Fibroblast of lung (primary cell): ENCODE measurements around the gene MXI1. TPM values are rescaled to one million over a fixed set of nuclear protein-coding genes. Genes with fewer than 3 reads are reported as not detected.

ENCODE experiments used
- DNase-seq, 2 donors: peaks; one replicate each; pipeline versions ENCODE4 v3.0.0 to v3.0.0-alpha.2; 2010; ENCODE audit warnings: low read depth in 2 of 2
- H2AFZ ChIP-seq: 2 replicates; pipeline ENCODE4 v1.5.1; 2012; ENCODE audit warnings: low read length, control low read depth, inconsistent platforms
- H3K27ac ChIP-seq: 2 replicates; pipeline ENCODE4 v1.5.1; 2011; ENCODE audit warnings: low read length, control low read depth; ENCODE audit not compliant: insufficient read depth
- H3K27me3 ChIP-seq: 2 replicates; pipeline ENCODE4 v1.5.1; 2011; ENCODE audit warnings: mild to moderate bottlenecking, low read length; ENCODE audit not compliant: control insufficient read depth, insufficient read depth
- H3K36me3 ChIP-seq: 2 replicates; pipeline ENCODE4 v1.5.1; 2011; ENCODE audit warnings: low read length; ENCODE audit not compliant: control insufficient read depth, insufficient read depth
- H3K4me1 ChIP-seq: 2 replicates; pipeline ENCODE4 v1.5.1; 2011; ENCODE audit warnings: low read length; ENCODE audit not compliant: control insufficient read depth, insufficient read depth; ENCODE audit errors: extremely low read depth
- H3K4me2 ChIP-seq: 2 replicates; pipeline ENCODE4 v1.5.1; 2011; ENCODE audit warnings: low read length, control low read depth; ENCODE audit not compliant: insufficient read depth; ENCODE audit errors: extremely low read depth
- H3K4me3 ChIP-seq, 4 experiments: fragments of 200-600 bp in 1 of 4; sonication (generic) in 1 of 4; replicated peaks in 1 of 4; 2 replicates each; pipeline ENCODE4 v1.5.1; 2011 to 2016; ENCODE audit warnings: low read length in 4 of 4, low read depth in 3 of 4, mild to moderate bottlenecking in 3 of 4, control low read depth in 2 of 4, inconsistent platforms in 1 of 4, mixed read lengths in 1 of 4; ENCODE audit not compliant: insufficient read depth in 1 of 4; ENCODE audit errors: control extremely low read depth in 1 of 4
- H3K79me2 ChIP-seq: 2 replicates; pipeline ENCODE4 v1.5.1; 2012; ENCODE audit warnings: mild to moderate bottlenecking, low read length, inconsistent platforms; ENCODE audit not compliant: control insufficient read depth, insufficient read depth
- H3K9ac ChIP-seq: 2 replicates; pipeline ENCODE4 v1.5.1; 2011; ENCODE audit warnings: mild to moderate bottlenecking, low read length, control low read depth; ENCODE audit not compliant: insufficient read depth
- H3K9me3 ChIP-seq: 2 replicates; pipeline ENCODE4 v1.5.1; 2012; ENCODE audit warnings: low read depth, low read length; ENCODE audit not compliant: control insufficient read depth, insufficient read depth
- H4K20me1 ChIP-seq: 2 replicates; pipeline ENCODE4 v1.5.1; 2011; ENCODE audit warnings: low read length; ENCODE audit not compliant: control insufficient read depth, insufficient read depth; ENCODE audit errors: extremely low read depth
- EZH2 ChIP-seq: IDR thresholded peaks from 2 replicates; pipeline ENCODE4 v1.5.1; 2012; ENCODE audit warnings: low read length, control low read depth, mild to moderate bottlenecking; ENCODE audit errors: missing control alignments
- polyA plus RNA-seq, 2 donors: library from polyadenylated mRNA; depleted of rRNA in 1 of 2; stranded (reverse) in 1 of 2; unstranded in 1 of 2; fragments of >200 nt; gene quantifications; 2 replicates each; pipeline ENCODE4 v1.2.1, GENCODE V29; 2011 to 2012; ENCODE audit warnings: missing spikeins in 1 of 2
- total RNA-seq: library from RNA; depleted of rRNA; stranded (reverse); fragments of >200 nt; gene quantifications from 2 replicates; pipeline ENCODE4 v1.2.1, GENCODE V29; 2014
- TF ChIP-seq, protein P1 (sequence below), 2 donors: IDR thresholded peaks in 1 of 2; conservative IDR thresholded peaks in 1 of 2; 1 replicate in 1 of 2; 2 replicates in 1 of 2; pipeline ENCODE4 v1.5.1; 2011 to 2012; ENCODE audit warnings: low read length in 2 of 2, control low read depth in 1 of 2, inconsistent platforms in 1 of 2, low read depth in 1 of 2, mild to moderate bottlenecking in 1 of 2

The MXI1 gene
- total and polyA plus RNA-seq, 2 donors (not counting 1 experiment from before 2014, with no cell fraction given): 18.7 to 40.1 TPM

GRCh38 chr10:110218632-110219031 lies 11.2 kb downstream of the MXI1 start:
- Histone ChIP-seq H3K9ac (no peak overlapping the region), H3K4me2 (no peak overlapping the region), H3K4me1 (peaks cover 6% of the 10 kb centered on the region), H3K79me2 (no peaks in the 10 kb centered on the region), H3K4me3 (no peak overlapping the region), H3K36me3 (no peaks in the 10 kb centered on the region), H3K9me3 (no peaks in the 10 kb centered on the region), H4K20me1 (no peaks in the 10 kb centered on the region), H2AFZ (no peak overlapping the region), H3K27me3 (peaks cover 2% of the 10 kb centered on the region), H3K27ac (no peak overlapping the region)
- TF ChIP-seq EZH2: no peak
- TF ChIP-seq, protein P1, sequence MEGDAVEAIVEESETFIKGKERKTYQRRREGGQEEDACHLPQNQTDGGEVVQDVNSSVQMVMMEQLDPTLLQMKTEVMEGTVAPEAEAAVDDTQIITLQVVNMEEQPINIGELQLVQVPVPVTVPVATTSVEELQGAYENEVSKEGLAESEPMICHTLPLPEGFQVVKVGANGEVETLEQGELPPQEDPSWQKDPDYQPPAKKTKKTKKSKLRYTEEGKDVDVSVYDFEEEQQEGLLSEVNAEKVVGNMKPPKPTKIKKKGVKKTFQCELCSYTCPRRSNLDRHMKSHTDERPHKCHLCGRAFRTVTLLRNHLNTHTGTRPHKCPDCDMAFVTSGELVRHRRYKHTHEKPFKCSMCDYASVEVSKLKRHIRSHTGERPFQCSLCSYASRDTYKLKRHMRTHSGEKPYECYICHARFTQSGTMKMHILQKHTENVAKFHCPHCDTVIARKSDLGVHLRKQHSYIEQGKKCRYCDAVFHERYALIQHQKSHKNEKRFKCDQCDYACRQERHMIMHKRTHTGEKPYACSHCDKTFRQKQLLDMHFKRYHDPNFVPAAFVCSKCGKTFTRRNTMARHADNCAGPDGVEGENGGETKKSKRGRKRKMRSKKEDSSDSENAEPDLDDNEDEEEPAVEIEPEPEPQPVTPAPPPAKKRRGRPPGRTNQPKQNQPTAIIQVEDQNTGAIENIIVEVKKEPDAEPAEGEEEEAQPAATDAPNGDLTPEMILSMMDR (conservative IDR thresholded peaks at IDR 0.05 in 1 of 2, IDR thresholded peaks at IDR 0.05 in 1 of 2; ENCODE audit: low read depth in 1 of 2, low read length in 2 of 2): no peak
- DNase-seq: no peak

DNA sequence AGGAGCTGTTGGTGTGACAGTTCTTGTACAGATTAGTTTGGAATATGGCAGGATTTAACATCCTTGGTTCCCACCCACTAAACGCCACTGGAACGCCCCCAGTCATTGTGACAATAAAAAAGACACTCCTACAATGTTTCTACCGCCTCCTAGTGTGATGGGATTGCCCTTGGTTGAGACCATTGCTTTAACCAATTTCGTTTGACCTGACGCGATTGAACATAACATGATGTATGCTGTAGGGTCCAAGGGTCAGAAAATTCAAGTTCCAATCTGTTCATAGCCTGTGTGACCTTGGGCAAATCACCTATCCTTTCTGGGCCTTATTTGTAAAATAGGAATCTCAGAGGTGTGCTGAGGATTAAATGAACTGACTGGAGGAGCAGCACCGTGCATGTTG lies 12.5 kb downstream of the MXI1 start:
- no peak for TF ChIP-seq EZH2
- TF ChIP-seq, protein P1 (conservative IDR thresholded peaks at IDR 0.05 in 1 of 2, IDR thresholded peaks at IDR 0.05 in 1 of 2; ENCODE audit: low read depth in 1 of 2, low read length in 2 of 2): no peak
- Histone ChIP-seq H2AFZ (no peak overlapping the region), H3K4me3 (no peak overlapping the region), H3K9me3 (no peaks in the 10 kb centered on the region), H3K27ac (no peak overlapping the region), H3K4me1 (peaks cover 6% of the 10 kb centered on the region), H3K36me3 (no peaks in the 10 kb centered on the region), H3K79me2 (no peaks in the 10 kb centered on the region), H3K9ac (no peak overlapping the region), H3K4me2 (no peak overlapping the region), H3K27me3 (peaks cover 2% of the 10 kb centered on the region), H4K20me1 (no peaks in the 10 kb centered on the region)
- DNase-seq: no peak

- H3K27me3 ChIP-seq: peaks cover 2% of the 10 kb centered on the region
- H3K9me3 ChIP-seq: no peaks in the 10 kb centered on the region
- H3K9ac ChIP-seq: no peak overlapping the region
- H3K36me3 ChIP-seq: no peaks in the 10 kb centered on the region
- no peak overlapping the region for H3K4me2 ChIP-seq
- TF ChIP-seq, protein P1 (conservative IDR thresholded peaks at IDR 0.05 in 1 of 2, IDR thresholded peaks at IDR 0.05 in 1 of 2; ENCODE audit: low read depth in 1 of 2, low read length in 2 of 2): no peak
- no peak for TF ChIP-seq EZH2
- H3K27ac ChIP-seq: no peak overlapping the region
- DNase-seq: no peak
- H3K4me1 ChIP-seq: peaks cover 8% of the 10 kb centered on the region
- H3K4me3 ChIP-seq: no peak overlapping the region
- H3K79me2 ChIP-seq: no peaks in the 10 kb centered on the region
- H2AFZ ChIP-seq: no peak overlapping the region
- no peaks in the 10 kb centered on the region for H4K20me1 ChIP-seq
These were observed 13.0 kb downstream of the MXI1 start for GRCh38 chr10:110220398-110220797.
